Keratinocyte (primary cell): ENCODE results near the gene EIF3F.

Source experiments
- CTCF ChIP-seq, 3 experiments: IDR thresholded peaks in 1 of 3; conservative IDR thresholded peaks in 1 of 3; optimal IDR thresholded peaks in 1 of 3; 2 replicates in 2 of 3; 3 replicates in 1 of 3; pipeline versions ENCODE3 to v1.5.1; 2011; ENCODE audit warnings: low read length in 3 of 3, mild to moderate bottlenecking in 3 of 3, moderate library complexity in 2 of 3, control low read depth in 1 of 3, inconsistent platforms in 1 of 3; ENCODE audit not compliant: insufficient read depth in 2 of 3; ENCODE audit errors: extremely low read depth in 1 of 3
- EZH2 ChIP-seq: IDR thresholded peaks from one replicate; pipeline ENCODE4 v1.6.1; 2012; ENCODE audit warnings: inconsistent platforms, mild to moderate bottlenecking, low read length, moderate library complexity

DNA sequence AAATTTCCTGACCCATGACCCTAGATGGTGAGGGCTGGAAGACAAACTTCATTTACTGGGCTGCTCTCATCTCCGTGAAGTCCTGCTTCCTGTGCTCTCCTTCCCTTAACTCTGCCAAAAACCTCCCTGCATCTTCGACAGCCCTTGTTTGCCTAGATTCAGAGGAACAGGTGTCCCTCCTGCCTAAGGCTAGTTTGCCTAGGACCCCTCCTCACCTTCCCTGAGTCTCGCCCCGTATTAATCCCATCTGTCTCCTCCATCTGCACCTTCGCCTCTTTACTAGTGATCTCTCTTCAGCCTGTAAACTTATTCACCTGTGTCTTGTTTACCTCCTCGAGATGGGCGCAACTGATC, 33.1 kb downstream of the EIF3F start:
- no peak for TF ChIP-seq CTCF (optimal IDR thresholded peaks at IDR 0.05 in 1 of 3, IDR thresholded peaks at IDR 0.05 in 1 of 3, conservative IDR thresholded peaks at IDR 0.05 in 1 of 3; ENCODE audit: extremely low read depth in 1 of 3, insufficient read depth in 2 of 3, low read length in 3 of 3)
- no peak for TF ChIP-seq EZH2
